Measurements from ENCODE around the gene SUCLG2.

SUCLG2 gene

GRCh38 chr3:67635257-67635656, 19.2 kb downstream of the SUCLG2 start:
- H3K79me2 ChIP-seq (ENCODE audit: insufficient read depth, low read length), result peaks cover 9% of the 10 kb centered on the region; the same call in 1 of the 2 replicates
- peaks cover 31% of the 10 kb centered on the region; the same call in 1 of the 2 replicates for H3K36me3 ChIP-seq (ENCODE audit: insufficient read depth, low read length)
- H3K4me3 ChIP-seq (ENCODE audit: low read depth, low read length, poor library complexity, severe bottlenecking), result no peak overlapping the region
- no peaks in the 10 kb centered on the region for H3F3A ChIP-seq (ENCODE audit: insufficient read depth, low read length)
- no peak overlapping the region for H3K4me2 ChIP-seq (ENCODE audit: low read length)
- TF ChIP-seq EZH2 (IDR thresholded peaks at IDR 0.05; ENCODE audit: borderline replicate concordance, low read length) (no peak), CTCF (IDR thresholded peaks at IDR 0.05; ENCODE audit: low read length) (no peak)
- no peak overlapping the region for H2AFZ ChIP-seq (ENCODE audit: low read length)
- no peaks in the 10 kb centered on the region for H3K9me3 ChIP-seq (ENCODE audit: low read length)
- no peaks in the 10 kb centered on the region for H3K4me1 ChIP-seq (ENCODE audit: insufficient read depth, low read length, severe bottlenecking)
- H3K9ac ChIP-seq (ENCODE audit: low read length), result no peak overlapping the region
- no peaks in the 10 kb centered on the region for H4K20me1 ChIP-seq (ENCODE audit: insufficient read depth, low read length)
- H3K9me2 ChIP-seq (ENCODE audit: low read depth, low read length), result no peaks in the 10 kb centered on the region
- no peak overlapping the region for H3K27ac ChIP-seq (ENCODE audit: low read depth, low read length, poor library complexity, severe bottlenecking)
- no peaks in the 10 kb centered on the region for H3K27me3 ChIP-seq (ENCODE audit: insufficient read depth, low read length)

- Histone ChIP-seq H2AFZ (ENCODE audit: low read length) (no peak overlapping the region), H3K4me1 (ENCODE audit: insufficient read depth, low read length, severe bottlenecking) (no peaks in the 10 kb centered on the region), H3K9ac (ENCODE audit: low read length) (no peak overlapping the region), H3K9me3 (ENCODE audit: low read length) (no peaks in the 10 kb centered on the region), H3K36me3 (ENCODE audit: insufficient read depth, low read length) (peaks cover 22% of the 10 kb centered on the region), H3K4me3 (ENCODE audit: low read depth, low read length, poor library complexity, severe bottlenecking) (no peak overlapping the region), H3K4me2 (ENCODE audit: low read length) (no peak overlapping the region), H4K20me1 (ENCODE audit: insufficient read depth, low read length) (no peaks in the 10 kb centered on the region), H3K27me3 (ENCODE audit: insufficient read depth, low read length) (no peaks in the 10 kb centered on the region), H3K27ac (ENCODE audit: low read depth, low read length, poor library complexity, severe bottlenecking) (no peak overlapping the region), H3K79me2 (ENCODE audit: insufficient read depth, low read length) (peaks cover 9% of the 10 kb centered on the region), H3K9me2 (ENCODE audit: low read depth, low read length) (no peaks in the 10 kb centered on the region), H3F3A (ENCODE audit: insufficient read depth, low read length) (no peaks in the 10 kb centered on the region)
- TF ChIP-seq EZH2 (IDR thresholded peaks at IDR 0.05; ENCODE audit: borderline replicate concordance, low read length) (no peak), CTCF (IDR thresholded peaks at IDR 0.05; ENCODE audit: low read length) (no peak)
These were observed 23.6 kb downstream of the SUCLG2 start for GRCh38 chr3:67630666-67631362.

- TF ChIP-seq CTCF (IDR thresholded peaks at IDR 0.05; ENCODE audit: low read length) (no peak), EZH2 (IDR thresholded peaks at IDR 0.05; ENCODE audit: borderline replicate concordance, low read length) (no peak)
These were observed 29.7 kb downstream of the SUCLG2 start for GRCh38 chr3:67624687-67625086.

More at GRCh38 chr3:67624687-67625086, 29.7 kb downstream of the SUCLG2 start:
- Histone ChIP-seq H3K4me3 (ENCODE audit: low read depth, low read length, poor library complexity, severe bottlenecking) (no peak overlapping the region), H3K4me1 (ENCODE audit: insufficient read depth, low read length, severe bottlenecking) (no peaks in the 10 kb centered on the region), H3K79me2 (ENCODE audit: insufficient read depth, low read length) (no peaks in the 10 kb centered on the region; the same call in 1 of the 2 replicates), H4K20me1 (ENCODE audit: insufficient read depth, low read length) (no peaks in the 10 kb centered on the region), H3K9me3 (ENCODE audit: low read length) (no peaks in the 10 kb centered on the region), H3K27me3 (ENCODE audit: insufficient read depth, low read length) (no peaks in the 10 kb centered on the region), H3K9ac (ENCODE audit: low read length) (no peak overlapping the region), H3K27ac (ENCODE audit: low read depth, low read length, poor library complexity, severe bottlenecking) (no peak overlapping the region), H3K9me2 (ENCODE audit: low read depth, low read length) (no peaks in the 10 kb centered on the region), H3F3A (ENCODE audit: insufficient read depth, low read length) (no peaks in the 10 kb centered on the region), H3K36me3 (ENCODE audit: insufficient read depth, low read length) (peaks cover 20% of the 10 kb centered on the region), H2AFZ (ENCODE audit: low read length) (no peak overlapping the region), H3K4me2 (ENCODE audit: low read length) (no peak overlapping the region)

Measured in OCI-LY1 (cell line).